Middle frontal gyrus (tissue), 1 donor: Measurements from ENCODE around the gene RAB37.

ENCODE experiments used
- DNase-seq: peaks from one replicate; pipeline ENCODE4 v3.0.0-alpha.2; 2015; ENCODE audit warnings: low spot score; ENCODE audit errors: extremely low spot score

Gene RAB37

GRCh38 chr17:74728033-74728701, 8.9 kb upstream of the RAB37 start:
- DNase-seq, result no peak

GRCh38 chr17:74728702-74729075, 8.4 kb upstream of the RAB37 start:
- DNase-seq, result no peak

- DNase-seq, result no peak
These were observed 7.7 kb upstream of the RAB37 start for GRCh38 chr17:74729368-74729767.

GRCh38 chr17:74729866-74730265, 7.2 kb upstream of the RAB37 start:
- no peak for DNase-seq

GRCh38 chr17:74730491-74731346, 6.3 kb upstream of the RAB37 start:
- DNase-seq, result no peak

GRCh38 chr17:74731347-74731605, 5.8 kb upstream of the RAB37 start:
- DNase-seq, result no peak

GRCh38 chr17:74732042-74732867, 4.8 kb upstream of the RAB37 start:
- DNase-seq, result no peak

- DNase-seq, result no peak
These were observed 3.5 kb upstream of the RAB37 start for GRCh38 chr17:74733365-74734122.

- no peak for DNase-seq
These were observed 2.8 kb upstream of the RAB37 start for GRCh38 chr17:74734256-74734655.

- DNase-seq, result no peak
These were observed 419 bp downstream of the RAB37 start for GRCh38 chr17:74737299-74738050.

- no peak for DNase-seq
These were observed 1.3 kb downstream of the RAB37 start for GRCh38 chr17:74738051-74738996.

- no peak for DNase-seq
These were observed 2.3 kb downstream of the RAB37 start for GRCh38 chr17:74739227-74739831.

GRCh38 chr17:74740173-74740572, 3.1 kb downstream of the RAB37 start:
- DNase-seq, result no peak

GRCh38 chr17:74740641-74741387, 3.8 kb downstream of the RAB37 start:
- no peak for DNase-seq

- no peak for DNase-seq
These were observed 5.1 kb downstream of the RAB37 start for GRCh38 chr17:74742153-74742515.

- DNase-seq, result no peak
These were observed 6.0 kb downstream of the RAB37 start for GRCh38 chr17:74742978-74743545.

GRCh38 chr17:74743755-74744154, 6.7 kb downstream of the RAB37 start:
- DNase-seq, result no peak

GRCh38 chr17:74744349-74744713, 7.3 kb downstream of the RAB37 start:
- no peak for DNase-seq
